WTC11 (cell line): ENCODE measurements around the gene IKZF2. TPM values are rescaled to one million over a fixed set of nuclear protein-coding genes. Genes with fewer than 3 reads are reported as not detected.

Experiments
- ATAC-seq: fragments of 200-7000 bp; cut with Tn5 transposase; 2 replicates; pipeline ENCODE4 v1.10.0; 2021; ENCODE audit warnings: mild to moderate bottlenecking, moderate library complexity
- CTCF ChIA-PET: fragments of 300-600 bp; sonication (Branson Sonifier 250); formaldehyde crosslinking; loops from one replicate; lab custom pipeline; 2021; ENCODE audit warnings: antibody characterized with exemption; lab: Charles Lee
- POLR2A ChIA-PET: fragments of 350-600 bp; sonication (Branson Sonifier 250); formaldehyde crosslinking; loops from one replicate; lab custom pipeline; 2021; ENCODE audit warnings: antibody characterized with exemption; lab: Charles Lee
- DNase-seq: peaks from one replicate; pipeline ENCODE4 v3.0.0; 2021; ENCODE audit warnings: low spot score
- H3K27ac Mint-ChIP-seq: 2 replicates; pipeline ENCODE4 v1.8.0; 2021; ENCODE audit warnings: mixed read lengths
- H3K27me3 Mint-ChIP-seq: 2 replicates; pipeline ENCODE4 v1.8.0; 2021; ENCODE audit warnings: low read depth, mild to moderate bottlenecking, moderate library complexity, mixed read lengths
- H3K36me3 Mint-ChIP-seq: 2 replicates; pipeline ENCODE4 v1.8.0; 2021; ENCODE audit warnings: mixed read lengths
- H3K4me1 Mint-ChIP-seq: 2 replicates; pipeline ENCODE4 v1.8.0; 2022; ENCODE audit warnings: mixed read lengths
- H3K4me3 Mint-ChIP-seq: 2 replicates; pipeline ENCODE4 v1.8.0; 2021; ENCODE audit warnings: mild to moderate bottlenecking, moderate library complexity, mixed read lengths
- H3K9me3 Mint-ChIP-seq: 2 replicates; pipeline ENCODE4 v1.8.0; 2021; ENCODE audit warnings: mixed read lengths
- AR ChIP-seq: fragments of 250-450 bp; sonication (Bioruptor Pico); IDR thresholded peaks from 2 replicates; pipeline ENCODE4 v1.9.0; 2021; ENCODE audit warnings: mild to moderate bottlenecking
- ARID4B ChIP-seq: sonication (generic); formaldehyde crosslinking; IDR thresholded peaks from 2 replicates; pipeline ENCODE4 v1.8.0; 2023; ENCODE audit warnings: missing genetic modification reagents, mild to moderate bottlenecking, borderline replicate concordance
- ATF3 ChIP-seq: sonication (generic); formaldehyde crosslinking; conservative IDR thresholded peaks from 2 replicates; pipeline ENCODE4 v1.8.1; 2022; ENCODE audit warnings: mild to moderate bottlenecking, missing genetic modification reagents
- CREB1 ChIP-seq: sonication (generic); formaldehyde crosslinking; IDR thresholded peaks from 2 replicates; pipeline ENCODE4 v1.8.0; 2023; ENCODE audit warnings: mild to moderate bottlenecking, missing genetic modification reagents
- CTCF ChIP-seq: fragments of 200-600 bp; IDR thresholded peaks from 2 replicates; pipeline ENCODE4 v1.8.0; 2022; ENCODE audit warnings: antibody characterized with exemption
- E2F1 ChIP-seq: sonication (generic); formaldehyde crosslinking; IDR thresholded peaks from 2 replicates; pipeline ENCODE4 v1.8.0; 2022; ENCODE audit warnings: mild to moderate bottlenecking, missing genetic modification reagents
- E2F5 ChIP-seq: sonication (generic); formaldehyde crosslinking; IDR thresholded peaks from 2 replicates; pipeline ENCODE4 v1.8.1; 2022; ENCODE audit warnings: mild to moderate bottlenecking, moderate library complexity, missing genetic modification reagents
- ELF4 ChIP-seq: sonication (generic); formaldehyde crosslinking; IDR thresholded peaks from 2 replicates; pipeline ENCODE4 v1.8.1; 2022; ENCODE audit warnings: low read depth, mild to moderate bottlenecking, moderate library complexity, missing genetic modification reagents
- ERG ChIP-seq: fragments of 250-450 bp; sonication (Bioruptor Pico); IDR thresholded peaks from 2 replicates; pipeline ENCODE4 v1.8.0; 2021; ENCODE audit warnings: mild to moderate bottlenecking
- GABPB1 ChIP-seq: sonication (generic); formaldehyde crosslinking; IDR thresholded peaks from 2 replicates; pipeline ENCODE4 v1.8.1; 2023; ENCODE audit warnings: mild to moderate bottlenecking, missing genetic modification reagents
- HMGA2 ChIP-seq: fragments of 250-450 bp; sonication (Bioruptor Pico); IDR thresholded peaks from 2 replicates; pipeline ENCODE4 v1.4.0; 2021; ENCODE audit warnings: mild to moderate bottlenecking, moderate library complexity
- MYBL2 ChIP-seq: sonication (generic); formaldehyde crosslinking; IDR thresholded peaks from 2 replicates; pipeline ENCODE4 v1.8.1; 2023; ENCODE audit warnings: mild to moderate bottlenecking, moderate library complexity, missing genetic modification reagents
- OVOL2 ChIP-seq: fragments of 250-450 bp; sonication (Bioruptor Pico); IDR thresholded peaks from 2 replicates; pipeline ENCODE4 v1.9.0; 2021; ENCODE audit warnings: mild to moderate bottlenecking, borderline replicate concordance
- PRRX2 ChIP-seq: fragments of 250-450 bp; sonication (Bioruptor Pico); IDR thresholded peaks from 2 replicates; pipeline ENCODE4 v1.8.0; 2021; ENCODE audit warnings: mild to moderate bottlenecking
- RELA ChIP-seq: sonication (generic); formaldehyde crosslinking; IDR thresholded peaks from 2 replicates; pipeline ENCODE4 v1.8.1; 2022; ENCODE audit warnings: missing genetic modification reagents, mild to moderate bottlenecking, borderline replicate concordance
- TCF7 ChIP-seq: sonication (generic); formaldehyde crosslinking; IDR thresholded peaks from 2 replicates; pipeline ENCODE4 v1.8.0; 2022; ENCODE audit warnings: mild to moderate bottlenecking, low read depth, missing genetic modification reagents, moderate library complexity
- ZNF138 ChIP-seq: sonication (generic); formaldehyde crosslinking; conservative IDR thresholded peaks from 2 replicates; pipeline ENCODE4 v1.8.1; 2022; ENCODE audit warnings: mild to moderate bottlenecking, moderate library complexity, missing genetic modification reagents
- ZNF219 ChIP-seq: sonication (generic); formaldehyde crosslinking; IDR thresholded peaks from 2 replicates; pipeline ENCODE4 v1.8.0; 2023; ENCODE audit warnings: missing genetic modification reagents, mild to moderate bottlenecking, borderline replicate concordance
- ZNF512 ChIP-seq: sonication (generic); formaldehyde crosslinking; IDR thresholded peaks from 2 replicates; pipeline ENCODE4 v1.8.1; 2022; ENCODE audit warnings: missing genetic modification reagents, borderline replicate concordance
- total RNA-seq: library from RNA; stranded (reverse); gene quantifications from 3 replicates; pipeline ENCODE4 v1.2.3, GENCODE V29; 2021

IKZF2 gene
- total RNA-seq, 1 experiment from 2014 or later: 4.2 TPM

GRCh38 chr2:213013979-213014378 is 137.4 kb downstream of the IKZF2 start:
- DNase-seq (no peak), ATAC-seq (no peak)
- ChIA-PET CTCF (no interaction called here), POLR2A (no interaction called here)
- no peak for TF ChIP-seq PRRX2 (CRISPR knock-in tag)
- TF ChIP-seq OVOL2 (CRISPR knock-in tag): no peak
- TF ChIP-seq ARID4B: no peak
- no peak for TF ChIP-seq ERG (CRISPR knock-in tag)
- no peak for TF ChIP-seq RELA (CRISPR knock-in tag)
- TF ChIP-seq ZNF512 (CRISPR knock-in tag): no peak
- no peak for TF ChIP-seq MYBL2 (CRISPR knock-in tag)
- no peak for TF ChIP-seq HMGA2 (CRISPR knock-in tag)
- TF ChIP-seq CTCF: no peak
- no peak for TF ChIP-seq AR (CRISPR knock-in tag)
- no peak for TF ChIP-seq ZNF219 (CRISPR knock-in tag)
- no peak for TF ChIP-seq TCF7 (CRISPR knock-in tag)
- no peak for TF ChIP-seq E2F5
- TF ChIP-seq ZNF138 (CRISPR knock-in tag): no peak
- TF ChIP-seq CREB1: no peak
- no peak for TF ChIP-seq ATF3 (CRISPR knock-in tag)
- TF ChIP-seq ELF4 (CRISPR knock-in tag): no peak
- no peak for TF ChIP-seq E2F1
- no peak for TF ChIP-seq GABPB1 (CRISPR knock-in tag)
- Mint-ChIP-seq H3K36me3 (no peaks in the 10 kb centered on the region), H3K4me1 (no peaks in the 10 kb centered on the region), H3K27me3 (no peaks in the 10 kb centered on the region), H3K9me3 (no peaks in the 10 kb centered on the region), H3K4me3 (no peak overlapping the region), H3K27ac (no peak overlapping the region)
